IMR-90 (cell line): ENCODE measurements around the gene KATNB1. TPM values are rescaled to one million over a fixed set of nuclear protein-coding genes. Genes with fewer than 3 reads are reported as not detected.

Experiments used
- ATAC-seq: fragments of 200-7000 bp; cut with Tn5 transposase; 2 replicates; pipeline ENCODE4 v1.9.1; 2020; ENCODE audit warnings: low read depth, mild to moderate bottlenecking, moderate library complexity
- BruUV-seq: library from RNA; stranded (reverse); fragments of 400-500 nt; replicated peaks from 2 replicates; lab custom pipeline; 2021; lab: Mats Ljungman, UMichigan
- CTCF ChIA-PET: fragments of 300-600 bp; formaldehyde crosslinking; extraction: SDS; loops from one replicate; lab custom pipeline; 2021; ENCODE audit warnings: antibody characterized with exemption; lab: Yijun Ruan, JAX
- POLR2A ChIA-PET: fragments of 300-600 bp; sonication (Branson Sonifier 250); formaldehyde crosslinking; loops from one replicate; lab custom pipeline; 2022; ENCODE audit warnings: antibody characterized with exemption; ENCODE audit not compliant: unreplicated experiment; lab: Charles Lee
- DNase-seq: peaks from one replicate; pipeline ENCODE4 v3.0.0; 2013
- H2AFZ ChIP-seq: replicated peaks from 2 replicates; pipeline ENCODE3; 2013; ENCODE audit warnings: low read length, mild to moderate bottlenecking; ENCODE audit not compliant: poor library complexity
- H2AK5ac ChIP-seq: 2 replicates; pipeline ENCODE4 v1.6.1; 2013; ENCODE audit warnings: low read depth, low read length, inconsistent platforms
- H2AK9ac ChIP-seq: replicated peaks from 2 replicates; pipeline ENCODE3; 2013; ENCODE audit warnings: mild to moderate bottlenecking, low read depth, low read length, moderate library complexity; ENCODE audit not compliant: poor library complexity
- H2BK120ac ChIP-seq: 2 replicates; pipeline ENCODE4 v1.6.1; 2013; ENCODE audit warnings: low read depth, low read length, inconsistent platforms
- H2BK15ac ChIP-seq: 3 replicates; pipeline ENCODE4 v1.6.1; 2013; ENCODE audit warnings: low read depth, low read length, inconsistent platforms
- H2BK20ac ChIP-seq: 2 replicates; pipeline ENCODE4 v1.6.1; 2013; ENCODE audit warnings: low read depth, mild to moderate bottlenecking, inconsistent platforms, low read length, moderate library complexity
- H2BK5ac ChIP-seq: 2 replicates; pipeline ENCODE4 v1.6.1; 2013; ENCODE audit warnings: mild to moderate bottlenecking, low read depth, low read length, inconsistent platforms; ENCODE audit not compliant: poor library complexity, severe bottlenecking
- H3K14ac ChIP-seq: replicated peaks from 2 replicates; pipeline ENCODE4 v1.6.1; 2013; ENCODE audit warnings: low read depth, low read length, inconsistent platforms
- H3K18ac ChIP-seq: 2 replicates; pipeline ENCODE4 v1.6.1; 2013; ENCODE audit warnings: low read depth, low read length, control low read depth
- H3K23ac ChIP-seq: 2 replicates; pipeline ENCODE4 v1.6.1; 2013; ENCODE audit warnings: low read depth, low read length, inconsistent platforms
- H3K27ac ChIP-seq: 2 replicates; pipeline ENCODE4 v1.5.1; 2013; ENCODE audit warnings: mild to moderate bottlenecking, control low read depth, low read length; ENCODE audit not compliant: insufficient read depth
- H3K27me3 ChIP-seq: 2 replicates; pipeline ENCODE4 v1.6.1; 2013; ENCODE audit warnings: low read length; ENCODE audit not compliant: control insufficient read depth, insufficient read depth
- H3K36me3 ChIP-seq: 2 replicates; pipeline ENCODE4 v1.6.1; 2013; ENCODE audit warnings: low read length, mixed read lengths; ENCODE audit not compliant: control insufficient read depth, insufficient read depth
- H3K4ac ChIP-seq: 2 replicates; pipeline ENCODE4 v1.6.1; 2013; ENCODE audit warnings: low read depth, low read length, inconsistent platforms
- H3K4me1 ChIP-seq: 2 replicates; pipeline ENCODE4 v1.6.1; 2013; ENCODE audit warnings: low read length, mixed read lengths; ENCODE audit not compliant: control insufficient read depth, insufficient read depth
- H3K4me2 ChIP-seq: 2 replicates; pipeline ENCODE4 v1.6.1; 2013; ENCODE audit warnings: low read depth, mild to moderate bottlenecking, control low read depth, low read length, moderate library complexity
- H3K4me3 ChIP-seq: 2 replicates; pipeline ENCODE4 v1.5.1; 2013; ENCODE audit warnings: low read depth, mild to moderate bottlenecking, control low read depth, low read length, moderate library complexity; ENCODE audit not compliant: insufficient read depth
- H3K56ac ChIP-seq: 2 replicates; pipeline ENCODE4 v1.6.1; 2013; ENCODE audit warnings: low read length, inconsistent platforms; ENCODE audit not compliant: insufficient read depth; ENCODE audit errors: extremely low read depth
- H3K79me1 ChIP-seq, 2 experiments: 2 replicates each; pipeline ENCODE4 v1.6.1; 2013; ENCODE audit warnings: low read length in 2 of 2, inconsistent platforms in 1 of 2, low read depth in 1 of 2
- H3K9ac ChIP-seq: 2 replicates; pipeline ENCODE4 v1.6.1; 2013; ENCODE audit warnings: low read depth, low read length, control low read depth
- H3K9me1 ChIP-seq: 2 replicates; pipeline ENCODE4 v1.6.1; 2013; ENCODE audit warnings: low read length, inconsistent platforms; ENCODE audit not compliant: insufficient read depth
- H3K9me3 ChIP-seq: 2 replicates; pipeline ENCODE4 v1.6.1; 2013; ENCODE audit warnings: low read length; ENCODE audit not compliant: control insufficient read depth, insufficient read depth
- H4K20me1 ChIP-seq: 2 replicates; pipeline ENCODE4 v1.6.1; 2013; ENCODE audit warnings: low read length, inconsistent platforms; ENCODE audit not compliant: insufficient read depth
- H4K5ac ChIP-seq: 2 replicates; pipeline ENCODE4 v1.6.1; 2013; ENCODE audit warnings: mild to moderate bottlenecking, low read depth, low read length, control low read depth
- H4K8ac ChIP-seq, 2 experiments: 2 replicates each; pipeline ENCODE4 v1.6.1; 2013; ENCODE audit warnings: low read depth in 2 of 2, low read length in 2 of 2, control low read depth in 1 of 2, inconsistent platforms in 1 of 2
- H4K91ac ChIP-seq: 2 replicates; pipeline ENCODE4 v1.6.1; 2013; ENCODE audit warnings: low read depth, low read length, inconsistent platforms; ENCODE audit not compliant: insufficient read depth
- BHLHE40 ChIP-seq: fragments of 150-350 bp; IDR thresholded peaks from 2 replicates; pipeline ENCODE4 v1.6.1; 2016; ENCODE audit warnings: mild to moderate bottlenecking, low read depth, low read length
- CEBPB ChIP-seq: IDR thresholded peaks from 2 replicates; pipeline ENCODE4 v1.6.1; 2012; ENCODE audit warnings: low read depth, low read length, improper control_type of control experiment
- CHD1 ChIP-seq: IDR thresholded peaks from 2 replicates; pipeline ENCODE4 v1.6.1; 2012; ENCODE audit warnings: low read depth, low read length, improper control_type of control experiment
- ELK1 ChIP-seq: fragments of 150-350 bp; IDR thresholded peaks from 2 replicates; pipeline ENCODE4 v1.6.1; 2016; ENCODE audit warnings: low read depth, mild to moderate bottlenecking, low read length, moderate library complexity, borderline replicate concordance
- FOS ChIP-seq: fragments of 150-350 bp; IDR thresholded peaks from 2 replicates; pipeline ENCODE4 v1.6.1; 2016; ENCODE audit warnings: low read depth, low read length
- MAFK ChIP-seq: IDR thresholded peaks from 2 replicates; pipeline ENCODE4 v1.6.1; 2012; ENCODE audit warnings: low read depth, low read length, improper control_type of control experiment
- MAZ ChIP-seq: IDR thresholded peaks from 2 replicates; pipeline ENCODE4 v1.6.1; 2012; ENCODE audit warnings: low read depth, mild to moderate bottlenecking, low read length, improper control_type of control experiment, moderate library complexity, borderline replicate concordance
- MXI1 ChIP-seq: IDR thresholded peaks from 2 replicates; pipeline ENCODE4 v1.6.1; 2012; ENCODE audit warnings: low read depth, mild to moderate bottlenecking, low read length, moderate library complexity, borderline replicate concordance
- NFE2L2 ChIP-seq: fragments of 150-350 bp; IDR thresholded peaks from 2 replicates; pipeline ENCODE4 v1.6.1; 2016; ENCODE audit warnings: low read depth, mild to moderate bottlenecking, low read length
- POLR2A ChIP-seq: IDR thresholded peaks from 2 replicates; pipeline ENCODE4 v1.6.1; 2012; ENCODE audit warnings: mild to moderate bottlenecking, low read depth, low read length
- RAD21 ChIP-seq: IDR thresholded peaks from 2 replicates; pipeline ENCODE4 v1.6.1; 2012; ENCODE audit warnings: low read length, improper control_type of control experiment
- RCOR1 ChIP-seq: IDR thresholded peaks from 2 replicates; pipeline ENCODE4 v1.6.1; 2012; ENCODE audit warnings: mild to moderate bottlenecking, low read length, improper control_type of control experiment; ENCODE audit not compliant: insufficient replicate concordance
- RFX5 ChIP-seq: IDR thresholded peaks from 2 replicates; pipeline ENCODE4 v1.8.0; 2012; ENCODE audit warnings: low read depth, mild to moderate bottlenecking, low read length, moderate library complexity
- SMC3 ChIP-seq: fragments of 150-350 bp; IDR thresholded peaks from 2 replicates; pipeline ENCODE4 v1.6.1; 2016; ENCODE audit warnings: low read depth, mild to moderate bottlenecking, antibody characterized with exemption, low read length, moderate library complexity
- WGBS, 2 experiments: methylation state at CpG; one replicate each; pipeline versions ENCODE4 v1.1.5 to v1.1.7; 2013; ENCODE audit warnings: missing lambda C conversion rate in 2 of 2; ENCODE audit not compliant: insufficient read length in 1 of 2; ENCODE audit errors: extremely low coverage in 2 of 2; 5-methylcytosine and 5-hydroxymethylcytosine counted together
- dilution Hi-C: fragments of 300-500 bp; cut with HindIII; formaldehyde crosslinking; loops from one replicate; pipeline ENCODE4 v1.14.3; 2018; ENCODE audit warnings: low sequenced_read_pairs; ENCODE audit not compliant: unreplicated experiment
- in situ Hi-C: fragments of 300-500 bp; cut with MboI; formaldehyde crosslinking; loops from 3 replicates; pipeline ENCODE4 v1.14.3; 2019; ENCODE audit warnings: low sequenced_read_pairs, inconsistent platforms, mixed read lengths
- intact Hi-C: fragments of 100-400 bp; cut with micrococcal nuclease; formaldehyde crosslinking; loops from 2 replicates; pipeline ENCODE4 v1.10.0; 2022
- polyA plus RNA-seq, 3 experiments: library from polyadenylated mRNA; depleted of rRNA; stranded (reverse); fragments of >200 nt; gene quantifications; 2 replicates each; pipeline ENCODE4 v1.2.3, GENCODE V29; 2012; ENCODE audit warnings: low replicate concordance in 1 of 3
- total RNA-seq: library from RNA; depleted of rRNA; stranded (reverse); fragments of >200 nt; gene quantifications from 2 replicates; pipeline ENCODE4 v1.2.3, GENCODE V29; 2012
- TF ChIP-seq, protein P1 (sequence below): fragments of 150-350 bp; IDR thresholded peaks from 2 replicates; pipeline ENCODE4 v1.6.1; 2017; ENCODE audit warnings: mild to moderate bottlenecking, antibody characterized with exemption, low read length, low read depth
- TF ChIP-seq, protein P2 (sequence below): conservative IDR thresholded peaks from 2 replicates; pipeline ENCODE4 v1.5.1; 2012; ENCODE audit warnings: mild to moderate bottlenecking, low read depth, low read length, improper control_type of control experiment

KATNB1 gene
- total and polyA plus RNA-seq, 2 of the 4 experiments (the other 2 are of a cell fraction): 10.9 to 23.5 TPM

DNA sequence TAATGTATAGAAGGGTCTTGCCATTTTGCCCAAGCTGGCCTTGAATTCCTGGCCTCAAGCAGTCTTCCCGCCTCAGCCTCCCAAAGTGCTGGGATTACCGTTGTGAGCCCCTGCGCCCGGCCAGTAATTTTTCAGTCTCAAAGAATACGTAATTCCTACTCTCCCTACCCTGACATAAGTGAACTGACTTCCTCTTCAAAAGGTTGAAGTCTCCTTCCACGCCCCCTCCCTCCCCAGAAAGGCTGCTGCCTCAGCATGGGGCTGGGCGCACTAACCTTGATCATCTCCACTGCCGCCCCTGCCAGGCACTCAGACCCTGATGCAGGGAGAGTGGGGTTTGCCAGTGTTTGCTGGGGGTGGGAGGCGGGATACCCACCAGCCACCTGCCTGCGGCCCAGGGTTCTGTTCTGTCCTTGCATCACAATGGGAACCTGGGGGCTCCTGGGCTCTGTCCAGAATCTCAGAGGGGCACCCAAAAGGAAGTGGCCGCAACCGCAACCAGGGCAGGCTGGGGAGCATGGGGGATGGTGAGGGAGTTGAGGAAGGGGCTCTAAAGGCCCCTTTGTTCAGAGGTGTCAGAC, 39.2 kb downstream of the KATNB1 start:
- intact Hi-C loops: no loop called here
- dilution Hi-C loops: no loop called here
- ATAC-seq: no peak

More for the DNA sequence above, 39.2 kb downstream of the KATNB1 start:
- Histone ChIP-seq H3K4me1 (peaks cover 6% of the 10 kb centered on the region), H4K20me1 (peaks cover 18% of the 10 kb centered on the region), H2BK120ac (no peak overlapping the region), H3K4me3 (no peak overlapping the region), H3K27ac (no peak overlapping the region), H2AK9ac (peak overlapping the region; percentile 72), H3K4me2 (no peak overlapping the region), H2BK15ac (no peak overlapping the region), H4K5ac (no peak overlapping the region), H3K9me1 (no peaks in the 10 kb centered on the region; the same call in 1 of the 2 replicates), H2BK20ac (no peak overlapping the region), H3K79me1 (peaks cover 20 to 69% of the 10 kb centered on the region in 2 experiments), H3K4ac (no peak overlapping the region), H3K9ac (no peak overlapping the region), H4K91ac (no peak overlapping the region), H3K14ac (no peak overlapping the region), H4K8ac (no peak overlapping the region), H3K27me3 (no peaks in the 10 kb centered on the region), H2AK5ac (no peak overlapping the region), H3K9me3 (no peaks in the 10 kb centered on the region), H3K56ac (no peak overlapping the region), H2BK5ac (no peak overlapping the region), H3K18ac (no peak overlapping the region), H3K23ac (no peak overlapping the region), H2AFZ (no peak overlapping the region), H3K36me3 (peaks cover 37% of the 10 kb centered on the region)
- TF ChIP-seq, protein P1, sequence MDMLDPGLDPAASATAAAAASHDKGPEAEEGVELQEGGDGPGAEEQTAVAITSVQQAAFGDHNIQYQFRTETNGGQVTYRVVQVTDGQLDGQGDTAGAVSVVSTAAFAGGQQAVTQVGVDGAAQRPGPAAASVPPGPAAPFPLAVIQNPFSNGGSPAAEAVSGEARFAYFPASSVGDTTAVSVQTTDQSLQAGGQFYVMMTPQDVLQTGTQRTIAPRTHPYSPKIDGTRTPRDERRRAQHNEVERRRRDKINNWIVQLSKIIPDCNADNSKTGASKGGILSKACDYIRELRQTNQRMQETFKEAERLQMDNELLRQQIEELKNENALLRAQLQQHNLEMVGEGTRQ: no peak
- TF ChIP-seq, protein P2, sequence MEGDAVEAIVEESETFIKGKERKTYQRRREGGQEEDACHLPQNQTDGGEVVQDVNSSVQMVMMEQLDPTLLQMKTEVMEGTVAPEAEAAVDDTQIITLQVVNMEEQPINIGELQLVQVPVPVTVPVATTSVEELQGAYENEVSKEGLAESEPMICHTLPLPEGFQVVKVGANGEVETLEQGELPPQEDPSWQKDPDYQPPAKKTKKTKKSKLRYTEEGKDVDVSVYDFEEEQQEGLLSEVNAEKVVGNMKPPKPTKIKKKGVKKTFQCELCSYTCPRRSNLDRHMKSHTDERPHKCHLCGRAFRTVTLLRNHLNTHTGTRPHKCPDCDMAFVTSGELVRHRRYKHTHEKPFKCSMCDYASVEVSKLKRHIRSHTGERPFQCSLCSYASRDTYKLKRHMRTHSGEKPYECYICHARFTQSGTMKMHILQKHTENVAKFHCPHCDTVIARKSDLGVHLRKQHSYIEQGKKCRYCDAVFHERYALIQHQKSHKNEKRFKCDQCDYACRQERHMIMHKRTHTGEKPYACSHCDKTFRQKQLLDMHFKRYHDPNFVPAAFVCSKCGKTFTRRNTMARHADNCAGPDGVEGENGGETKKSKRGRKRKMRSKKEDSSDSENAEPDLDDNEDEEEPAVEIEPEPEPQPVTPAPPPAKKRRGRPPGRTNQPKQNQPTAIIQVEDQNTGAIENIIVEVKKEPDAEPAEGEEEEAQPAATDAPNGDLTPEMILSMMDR: no peak
- no peak for TF ChIP-seq RFX5
- no peak for TF ChIP-seq FOS
- no peak for TF ChIP-seq MXI1
- TF ChIP-seq ELK1: no peak
- no peak for TF ChIP-seq SMC3
- no peak for TF ChIP-seq BHLHE40
- TF ChIP-seq CEBPB: no peak
- TF ChIP-seq RCOR1: no peak
- no peak for TF ChIP-seq MAZ
- TF ChIP-seq POLR2A: no peak
- TF ChIP-seq NFE2L2: no peak
- no peak for TF ChIP-seq RAD21
- no peak for TF ChIP-seq CHD1
- TF ChIP-seq MAFK: no peak
- POLR2A ChIA-PET: no interaction called here
- BruUV-seq: no TSS peak
- CTCF ChIA-PET: no interaction called here
- 60% methylated on average over 1 of the region's 12 CpGs; no CpG with 5 or more reads in 1 of the 2 experiments for WGBS, 2 experiments
- in situ Hi-C loops: no loop called here
- no peak for DNase-seq
